Daoy (cell line): ENCODE data around the gene TOGARAM2. TPM values are rescaled to one million over a fixed set of nuclear protein-coding genes. Genes with fewer than 3 reads are reported as not detected.
A peak's percentile ranks its signal among the peaks of the same experiment; 100 is the strongest.

Experiments used
- DNase-seq: peaks from one replicate; pipeline ENCODE4 v3.0.0-alpha.2; 2015; ENCODE audit warnings: low read depth
- total RNA-seq: library from RNA; depleted of rRNA; stranded (reverse); fragments of >200 nt; shearing (Covaris generic); gene quantifications from 2 replicates; pipeline ENCODE4 v1.2.3, GENCODE V29; 2014

TOGARAM2 gene
- total RNA-seq, 1 experiment from 2014 or later = 0.29 TPM

- peak; percentile 70 for DNase-seq
Measured at GRCh38 chr2:29053223-29053622, 72.1 kb downstream of the TOGARAM2 start.

GRCh38 chr2:29053670-29054400, 72.7 kb downstream of the TOGARAM2 start:
- no peak for DNase-seq

- DNase-seq = no peak
Measured at GRCh38 chr2:29054430-29054829, 73.3 kb downstream of the TOGARAM2 start.

- DNase-seq = no peak
Measured at GRCh38 chr2:29055601-29056000, 74.5 kb downstream of the TOGARAM2 start.

- DNase-seq = no peak
Measured at GRCh38 chr2:29056452-29056851, 75.4 kb downstream of the TOGARAM2 start.

- no peak for DNase-seq
Measured at GRCh38 chr2:29057006-29057405, 75.9 kb downstream of the TOGARAM2 start.

- no peak for DNase-seq
Measured at GRCh38 chr2:29059624-29060023, 78.5 kb downstream of the TOGARAM2 start.

- DNase-seq = no peak
Measured at GRCh38 chr2:29060441-29060840, 79.3 kb downstream of the TOGARAM2 start.

GRCh38 chr2:29061176-29061575, 80.1 kb downstream of the TOGARAM2 start:
- no peak for DNase-seq

- no peak for DNase-seq
Measured at GRCh38 chr2:29061616-29062015, 80.5 kb downstream of the TOGARAM2 start.

- DNase-seq = no peak
Measured at GRCh38 chr2:29062371-29062770, 81.3 kb downstream of the TOGARAM2 start.

- DNase-seq = no peak
Measured at GRCh38 chr2:29063056-29063455, 82.0 kb downstream of the TOGARAM2 start.

- DNase-seq = no peak
Measured at GRCh38 chr2:29063646-29064345, 82.7 kb downstream of the TOGARAM2 start.

- no peak for DNase-seq
Measured at GRCh38 chr2:29064346-29064715, 83.2 kb downstream of the TOGARAM2 start.

- DNase-seq = no peak
Measured at GRCh38 chr2:29064746-29065067, 83.6 kb downstream of the TOGARAM2 start.

GRCh38 chr2:29065068-29065811, 84.1 kb downstream of the TOGARAM2 start:
- DNase-seq = no peak

GRCh38 chr2:29066271-29066860, 85.3 kb downstream of the TOGARAM2 start:
- no peak for DNase-seq

- DNase-seq = no peak
Measured at GRCh38 chr2:29066997-29067605, 86.0 kb downstream of the TOGARAM2 start.

- no peak for DNase-seq
Measured at GRCh38 chr2:29068513-29068912, 87.4 kb downstream of the TOGARAM2 start.

GRCh38 chr2:29070526-29070925, 89.4 kb downstream of the TOGARAM2 start:
- no peak for DNase-seq

- DNase-seq = no peak
Measured at GRCh38 chr2:29071032-29071975, 90.2 kb downstream of the TOGARAM2 start.
